ENCODE results near the gene BCAR3. TPM values are rescaled to one million over a fixed set of nuclear protein-coding genes. Genes with fewer than 3 reads are reported as not detected.

BCAR3 gene
- total RNA-seq, 3 donors from 2014 or later (not counting 1 experiment from before 2014, with no cell fraction given), result 0.52 to 6.5 (median 2.4) TPM

DNA sequence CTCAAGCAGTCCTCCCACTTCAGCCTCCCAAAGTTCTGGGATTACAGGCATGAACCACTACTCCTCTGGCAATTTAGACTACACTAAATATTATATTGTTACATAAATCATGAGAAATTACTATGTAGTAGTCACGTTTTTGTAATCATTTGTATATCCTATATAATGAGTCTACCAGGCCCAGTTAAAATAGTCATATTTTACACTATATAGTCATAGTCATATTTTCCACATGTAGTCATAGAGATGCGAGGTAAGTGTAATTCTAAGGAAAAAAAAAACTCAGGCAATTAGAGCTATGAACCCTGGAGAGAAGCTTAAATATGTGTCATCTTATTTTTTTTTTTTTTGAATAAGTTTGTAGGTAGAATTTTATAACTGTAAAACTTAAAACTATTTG, 143.7 kb downstream of the BCAR3 start:
- DNase-seq (no peak), ATAC-seq (no peak)
- no peaks in the 10 kb centered on the region for H3K4me1 ChIP-seq (ENCODE audit: control insufficient read depth, insufficient read depth, low read length)
- no peak overlapping the region for H3K27ac ChIP-seq (ENCODE audit: low read length)
- WGBS (ENCODE audit: insufficient coverage), result no CpG with 5 or more reads among the region's 2 CpGs
- peaks cover 6 to 14% of the 10 kb centered on the region in 2 donors for H3K27me3 Mint-ChIP-seq (ENCODE audit: low read depth in 2 of 2)
- intact Hi-C loops (cut with micrococcal nuclease), result no loop called here
- H3K4me3 ChIP-seq (ENCODE audit: low read length), result no peak overlapping the region
- H3K4me3 Mint-ChIP-seq, result no peak overlapping the region
- no peaks in the 10 kb centered on the region for H3K36me3 ChIP-seq (ENCODE audit: control insufficient read depth, insufficient read depth, low read length)
- no peaks in the 10 kb centered on the region for H3K9me3 Mint-ChIP-seq
- no peak for TF ChIP-seq CTCF (IDR thresholded peaks at IDR 0.05)
- no peaks in the 10 kb centered on the region for H3K9me3 ChIP-seq (ENCODE audit: control insufficient read depth, insufficient read depth, low read length)
- no peaks in the 10 kb centered on the region for H3K4me1 Mint-ChIP-seq
- H3K27me3 ChIP-seq (ENCODE audit: control insufficient read depth, insufficient read depth, low read length), result no peaks in the 10 kb centered on the region
- no peaks in the 10 kb centered on the region for H3K36me3 Mint-ChIP-seq
- H3K27ac Mint-ChIP-seq, result no peak overlapping the region

GRCh38 chr1:93537396-93537795, 144.2 kb downstream of the BCAR3 start:
- no peak for TF ChIP-seq CTCF (IDR thresholded peaks at IDR 0.05)
- Histone ChIP-seq H3K27ac (ENCODE audit: low read length) (no peak overlapping the region), H3K36me3 (ENCODE audit: control insufficient read depth, insufficient read depth, low read length) (no peaks in the 10 kb centered on the region), H3K27me3 (ENCODE audit: control insufficient read depth, insufficient read depth, low read length) (no peaks in the 10 kb centered on the region), H3K4me1 (ENCODE audit: control insufficient read depth, insufficient read depth, low read length) (no peaks in the 10 kb centered on the region), H3K4me3 (ENCODE audit: low read length) (no peak overlapping the region), H3K9me3 (ENCODE audit: control insufficient read depth, insufficient read depth, low read length) (no peaks in the 10 kb centered on the region)
- ATAC-seq (no peak), DNase-seq (no peak)
- Mint-ChIP-seq H3K9me3 (no peaks in the 10 kb centered on the region), H3K4me3 (no peak overlapping the region), H3K27me3 (ENCODE audit: low read depth in 2 of 2) (peaks cover 6 to 14% of the 10 kb centered on the region in 2 donors), H3K36me3 (no peaks in the 10 kb centered on the region), H3K4me1 (no peaks in the 10 kb centered on the region), H3K27ac (no peak overlapping the region)
- intact Hi-C loops (cut with micrococcal nuclease), result no loop called here

- no peaks in the 10 kb centered on the region for H3K9me3 ChIP-seq (ENCODE audit: control insufficient read depth, insufficient read depth, low read length)
- Mint-ChIP-seq H3K4me3 (no peak overlapping the region), H3K27me3 (ENCODE audit: low read depth in 2 of 2) (peaks cover 6 to 15% of the 10 kb centered on the region in 2 donors), H3K27ac (no peak overlapping the region), H3K4me1 (no peaks in the 10 kb centered on the region), H3K9me3 (no peaks in the 10 kb centered on the region), H3K36me3 (no peaks in the 10 kb centered on the region)
- intact Hi-C loops (cut with micrococcal nuclease), result no loop called here
- H3K36me3 ChIP-seq (ENCODE audit: control insufficient read depth, insufficient read depth, low read length), result no peaks in the 10 kb centered on the region
- no peak overlapping the region for H3K4me3 ChIP-seq (ENCODE audit: low read length)
- ATAC-seq, result no peak
- no peak for DNase-seq
- H3K27me3 ChIP-seq (ENCODE audit: control insufficient read depth, insufficient read depth, low read length), result no peaks in the 10 kb centered on the region
- H3K27ac ChIP-seq (ENCODE audit: low read length), result no peak overlapping the region
- no peak for TF ChIP-seq CTCF (IDR thresholded peaks at IDR 0.05)
- no peaks in the 10 kb centered on the region for H3K4me1 ChIP-seq (ENCODE audit: control insufficient read depth, insufficient read depth, low read length)
Observed at GRCh38 chr1:93533677-93534076, 148.0 kb downstream of the BCAR3 start.

- Histone ChIP-seq H3K4me3 (ENCODE audit: low read length) (no peak overlapping the region), H3K36me3 (ENCODE audit: control insufficient read depth, insufficient read depth, low read length) (no peaks in the 10 kb centered on the region), H3K4me1 (ENCODE audit: control insufficient read depth, insufficient read depth, low read length) (no peaks in the 10 kb centered on the region), H3K9me3 (ENCODE audit: control insufficient read depth, insufficient read depth, low read length) (no peaks in the 10 kb centered on the region), H3K27ac (ENCODE audit: low read length) (no peak overlapping the region), H3K27me3 (ENCODE audit: control insufficient read depth, insufficient read depth, low read length) (no peaks in the 10 kb centered on the region)
- WGBS (ENCODE audit: insufficient coverage), result 100% methylated on average over 3 of the region's 3 CpGs
- no peaks in the 10 kb centered on the region for H3K36me3 Mint-ChIP-seq
- H3K27me3 Mint-ChIP-seq (ENCODE audit: low read depth in 2 of 2), result peaks cover 10 to 23% of the 10 kb centered on the region in 2 donors
- H3K9me3 Mint-ChIP-seq, result no peaks in the 10 kb centered on the region
- H3K4me3 Mint-ChIP-seq, result no peak overlapping the region
- no peak for ATAC-seq
- no peak for TF ChIP-seq CTCF (IDR thresholded peaks at IDR 0.05)
- no peak for DNase-seq
- H3K4me1 Mint-ChIP-seq, result no peaks in the 10 kb centered on the region
- H3K27ac Mint-ChIP-seq, result no peak overlapping the region
- intact Hi-C loops (cut with micrococcal nuclease), result no loop called here
Observed at GRCh38 chr1:93532780-93533378, 148.8 kb downstream of the BCAR3 start.

Measured in natural killer cell (primary cell).